D721Med (cell line): ENCODE data around the gene DBNDD1.

Experiments used
- DNase-seq: peaks from one replicate; pipeline ENCODE4 v3.0.0; 2011; ENCODE audit warnings: low spot score; ENCODE audit not compliant: insufficient read length
- FAIRE-seq: peaks from 2 replicates; lab custom pipeline; 2011; peaks lifted over from hg19 to GRCh38; lab: Jason Lieb, UNC
- CTCF ChIP-seq: IDR thresholded peaks from 2 replicates; pipeline ENCODE4 v1.5.1; 2012; ENCODE audit warnings: mild to moderate bottlenecking, control low read depth; ENCODE audit not compliant: insufficient read depth; ENCODE audit errors: missing control alignments

DBNDD1 gene

GRCh38 chr16:90044111-90044551, 24.9 kb upstream of the DBNDD1 start:
- no peak for TF ChIP-seq CTCF
- no peak for FAIRE-seq
- DNase-seq, result no peak

- DNase-seq (no peak), FAIRE-seq (no peak)
- TF ChIP-seq CTCF, result no peak
These were observed 24.3 kb upstream of the DBNDD1 start for GRCh38 chr16:90043526-90043925.

GRCh38 chr16:90042946-90043514, 23.8 kb upstream of the DBNDD1 start:
- DNase-seq, result no peak
- no peak for FAIRE-seq
- no peak for TF ChIP-seq CTCF

- no peak for TF ChIP-seq CTCF
- no peak for DNase-seq
- no peak for FAIRE-seq
These were observed 22.7 kb upstream of the DBNDD1 start for GRCh38 chr16:90041896-90042473.

GRCh38 chr16:90040152-90041023, 21.1 kb upstream of the DBNDD1 start:
- no peak for TF ChIP-seq CTCF
- DNase-seq, result no peak
- no peak for FAIRE-seq

GRCh38 chr16:90037276-90037675, 18.0 kb upstream of the DBNDD1 start:
- no peak for TF ChIP-seq CTCF
- no peak for FAIRE-seq
- DNase-seq, result no peak

GRCh38 chr16:90035902-90036301, 16.6 kb upstream of the DBNDD1 start:
- no peak for TF ChIP-seq CTCF
- no peak for DNase-seq
- FAIRE-seq, result no peak
